Liver (tissue), 9 donors: ENCODE measurements around the gene AFDN. TPM values are rescaled to one million over a fixed set of nuclear protein-coding genes. Genes with fewer than 3 reads are reported as not detected.
A peak's percentile ranks its signal among the peaks of the same experiment; 100 is the strongest.

ENCODE experiments used
- DNase-seq: peaks from one replicate; pipeline ENCODE4 v3.0.0-alpha.2; 2017; ENCODE audit warnings: low spot score
- H3K27ac ChIP-seq, 2 donors: one replicate each; pipeline ENCODE4 v1.7.0; 2013; ENCODE audit warnings: inconsistent platforms in 2 of 2, low read length in 2 of 2, control low read depth in 1 of 2, low read depth in 1 of 2, mild to moderate bottlenecking in 1 of 2
- H3K27me3 ChIP-seq, 4 donors: one replicate each; pipeline versions ENCODE4 v1.6.1 to v1.7.0; 2013; ENCODE audit warnings: low read length in 3 of 4, inconsistent platforms in 1 of 4, mild to moderate bottlenecking in 1 of 4, moderate library complexity in 1 of 4; ENCODE audit not compliant: control insufficient read depth in 4 of 4, insufficient read depth in 4 of 4
- H3K36me3 ChIP-seq, 4 donors: one replicate each; pipeline versions ENCODE4 v1.6.1 to v1.7.0; 2013; ENCODE audit warnings: low read length in 3 of 4, mild to moderate bottlenecking in 3 of 4, low read depth in 1 of 4, moderate library complexity in 1 of 4; ENCODE audit not compliant: control insufficient read depth in 4 of 4, insufficient read depth in 3 of 4
- H3K4me1 ChIP-seq, 4 donors: one replicate each; pipeline versions ENCODE4 v1.6.1 to v1.7.0; 2013; ENCODE audit warnings: low read length in 3 of 4, mild to moderate bottlenecking in 3 of 4, moderate library complexity in 1 of 4; ENCODE audit not compliant: control insufficient read depth in 4 of 4, insufficient read depth in 4 of 4
- H3K4me3 ChIP-seq, 3 donors: one replicate each; pipeline versions ENCODE4 v1.6.1 to v1.7.0; 2013; ENCODE audit warnings: low read length in 3 of 3, control low read depth in 1 of 3, low read depth in 1 of 3, mild to moderate bottlenecking in 1 of 3
- H3K9ac ChIP-seq, 2 donors: one replicate each; pipeline ENCODE4 v1.7.0; 2013; ENCODE audit warnings: low read length in 2 of 2, mild to moderate bottlenecking in 2 of 2, moderate library complexity in 2 of 2, control low read depth in 1 of 2, low read depth in 1 of 2
- H3K9me3 ChIP-seq, 4 donors: one replicate each; pipeline versions ENCODE4 v1.6.1 to v1.7.0; 2013; ENCODE audit warnings: low read length in 3 of 4; ENCODE audit not compliant: control insufficient read depth in 4 of 4
- EGR1 ChIP-seq, 2 donors: IDR thresholded peaks; 2 replicates each; pipeline ENCODE4 v1.6.1; 2016 to 2018; ENCODE audit warnings: antibody characterized with exemption in 2 of 2, low read depth in 2 of 2
- FOXA1 ChIP-seq: IDR thresholded peaks from 2 replicates; pipeline ENCODE4 v1.6.1; 2016; ENCODE audit warnings: antibody characterized with exemption
- FOXA2 ChIP-seq: IDR thresholded peaks from 2 replicates; pipeline ENCODE4 v1.6.1; 2016; ENCODE audit warnings: antibody characterized with exemption
- GABPA ChIP-seq, 2 donors: IDR thresholded peaks in 1 of 2; conservative IDR thresholded peaks in 1 of 2; 2 replicates each; pipeline ENCODE4 v1.6.1; 2016; ENCODE audit warnings: antibody characterized with exemption in 2 of 2, mild to moderate bottlenecking in 1 of 2, moderate library complexity in 1 of 2
- HNF4A ChIP-seq, 2 donors: conservative IDR thresholded peaks; 2 replicates each; pipeline ENCODE4 v1.6.1; 2016; ENCODE audit warnings: antibody characterized with exemption in 2 of 2, mild to moderate bottlenecking in 2 of 2
- HNF4G ChIP-seq: IDR thresholded peaks from 2 replicates; pipeline ENCODE4 v1.6.1; 2016; ENCODE audit warnings: antibody characterized with exemption
- JUND ChIP-seq, 2 donors: IDR thresholded peaks; 2 replicates each; pipeline ENCODE4 v1.6.1; 2016; ENCODE audit warnings: antibody characterized with exemption in 2 of 2
- NR2F2 ChIP-seq: IDR thresholded peaks from 2 replicates; pipeline ENCODE4 v1.6.1; 2016; ENCODE audit warnings: antibody characterized with exemption
- RAD21 ChIP-seq, 2 donors: IDR thresholded peaks; 2 replicates each; pipeline ENCODE4 v1.6.1; 2016; ENCODE audit warnings: antibody characterized with exemption in 2 of 2, mild to moderate bottlenecking in 2 of 2
- RXRA ChIP-seq, 2 donors: IDR thresholded peaks; 2 replicates each; pipeline ENCODE4 v1.6.1; 2017 to 2018; ENCODE audit warnings: antibody characterized with exemption in 2 of 2, mild to moderate bottlenecking in 1 of 2
- SP1 ChIP-seq: IDR thresholded peaks from 2 replicates; pipeline ENCODE4 v1.6.1; 2018; ENCODE audit warnings: antibody characterized with exemption, mild to moderate bottlenecking
- TAF1 ChIP-seq: conservative IDR thresholded peaks from 2 replicates; pipeline ENCODE4 v1.6.1; 2016; ENCODE audit warnings: antibody characterized with exemption, mild to moderate bottlenecking
- YY1 ChIP-seq: IDR thresholded peaks from 2 replicates; pipeline ENCODE4 v1.6.1; 2016; ENCODE audit warnings: antibody characterized with exemption, mild to moderate bottlenecking
- WGBS: extraction: QIAGEN DNeasy Blood & Tissue Kit; methylation state at CpG from one replicate; pipeline ENCODE4 v1.1.7; 2013; 5-methylcytosine and 5-hydroxymethylcytosine counted together
- polyA plus RNA-seq, 2 donors: library from polyadenylated mRNA; stranded (reverse) in 1 of 2; unstranded in 1 of 2; fragments of 200-250 nt in 1 of 2; fragments of >200 nt in 1 of 2; fragmentation: Nextera tagmentation in 1 of 2; extraction: Ambion mirVana in 1 of 2; gene quantifications; one replicate each; pipeline versions ENCODE4 v1.2.1 to v1.2.3, GENCODE V29; 2013 to 2015
- total RNA-seq, 2 donors: library from RNA; depleted of rRNA; stranded (reverse); fragments of >200 nt; gene quantifications; one replicate each; pipeline ENCODE4 v1.2.3, GENCODE V29; 2014
- TF ChIP-seq, protein P1 (sequence below): IDR thresholded peaks from 2 replicates; pipeline ENCODE4 v1.6.1; 2016; ENCODE audit warnings: antibody characterized with exemption
- TF ChIP-seq, protein P2 (sequence below): fragments of 150-350 bp; IDR thresholded peaks from 2 replicates; pipeline ENCODE4 v1.5.1; 2017; ENCODE audit warnings: improper control_type of control experiment, low read depth, low read length; ENCODE audit not compliant: missing input control
- TF ChIP-seq, protein P3 (sequence below): IDR thresholded peaks from 2 replicates; pipeline ENCODE4 v1.6.1; 2016; ENCODE audit warnings: antibody characterized with exemption
- TF ChIP-seq, protein P4 (sequence below): IDR thresholded peaks from 2 replicates; pipeline ENCODE4 v1.6.1; 2016; ENCODE audit warnings: antibody characterized with exemption
- donor health status: healthy.
- donor health status: healthy.
- donor health status: healthy.
- donor health status: healthy.
- donor health status: healthy.

The AFDN gene
- total and polyA plus RNA-seq, 4 donors = 21.3 to 145 (median 29.3) TPM

DNA sequence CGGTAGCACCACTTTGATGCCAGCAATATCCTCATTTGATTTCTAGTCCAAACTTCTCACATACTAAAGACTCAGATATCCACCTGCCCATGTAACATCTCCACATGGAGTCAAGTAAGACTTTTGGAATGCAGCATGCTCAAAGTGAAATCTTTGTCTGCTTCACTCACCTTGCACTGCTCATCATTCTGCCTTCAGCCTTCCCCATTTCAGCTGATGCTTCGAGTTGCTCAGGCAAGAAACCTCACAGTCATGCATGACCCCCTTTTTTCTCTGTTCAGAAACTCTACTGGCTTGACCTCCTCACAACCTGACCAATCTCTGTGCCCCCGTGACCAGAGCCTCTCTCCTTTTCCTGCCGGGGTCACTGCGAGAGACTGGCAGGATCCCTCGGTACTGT is 129.8 kb downstream of the AFDN start (continued):
- TF ChIP-seq, protein P1, sequence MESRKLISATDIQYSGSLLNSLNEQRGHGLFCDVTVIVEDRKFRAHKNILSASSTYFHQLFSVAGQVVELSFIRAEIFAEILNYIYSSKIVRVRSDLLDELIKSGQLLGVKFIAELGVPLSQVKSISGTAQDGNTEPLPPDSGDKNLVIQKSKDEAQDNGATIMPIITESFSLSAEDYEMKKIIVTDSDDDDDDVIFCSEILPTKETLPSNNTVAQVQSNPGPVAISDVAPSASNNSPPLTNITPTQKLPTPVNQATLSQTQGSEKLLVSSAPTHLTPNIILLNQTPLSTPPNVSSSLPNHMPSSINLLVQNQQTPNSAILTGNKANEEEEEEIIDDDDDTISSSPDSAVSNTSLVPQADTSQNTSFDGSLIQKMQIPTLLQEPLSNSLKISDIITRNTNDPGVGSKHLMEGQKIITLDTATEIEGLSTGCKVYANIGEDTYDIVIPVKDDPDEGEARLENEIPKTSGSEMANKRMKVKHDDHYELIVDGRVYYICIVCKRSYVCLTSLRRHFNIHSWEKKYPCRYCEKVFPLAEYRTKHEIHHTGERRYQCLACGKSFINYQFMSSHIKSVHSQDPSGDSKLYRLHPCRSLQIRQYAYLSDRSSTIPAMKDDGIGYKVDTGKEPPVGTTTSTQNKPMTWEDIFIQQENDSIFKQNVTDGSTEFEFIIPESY = no peak
- TF ChIP-seq TAF1 = no peak
- TF ChIP-seq EGR1 (IDR thresholded peaks at IDR 0.05; ENCODE audit: low read depth in 2 of 2) = no peak
- no peak for TF ChIP-seq SP1
- TF ChIP-seq, protein P2, sequence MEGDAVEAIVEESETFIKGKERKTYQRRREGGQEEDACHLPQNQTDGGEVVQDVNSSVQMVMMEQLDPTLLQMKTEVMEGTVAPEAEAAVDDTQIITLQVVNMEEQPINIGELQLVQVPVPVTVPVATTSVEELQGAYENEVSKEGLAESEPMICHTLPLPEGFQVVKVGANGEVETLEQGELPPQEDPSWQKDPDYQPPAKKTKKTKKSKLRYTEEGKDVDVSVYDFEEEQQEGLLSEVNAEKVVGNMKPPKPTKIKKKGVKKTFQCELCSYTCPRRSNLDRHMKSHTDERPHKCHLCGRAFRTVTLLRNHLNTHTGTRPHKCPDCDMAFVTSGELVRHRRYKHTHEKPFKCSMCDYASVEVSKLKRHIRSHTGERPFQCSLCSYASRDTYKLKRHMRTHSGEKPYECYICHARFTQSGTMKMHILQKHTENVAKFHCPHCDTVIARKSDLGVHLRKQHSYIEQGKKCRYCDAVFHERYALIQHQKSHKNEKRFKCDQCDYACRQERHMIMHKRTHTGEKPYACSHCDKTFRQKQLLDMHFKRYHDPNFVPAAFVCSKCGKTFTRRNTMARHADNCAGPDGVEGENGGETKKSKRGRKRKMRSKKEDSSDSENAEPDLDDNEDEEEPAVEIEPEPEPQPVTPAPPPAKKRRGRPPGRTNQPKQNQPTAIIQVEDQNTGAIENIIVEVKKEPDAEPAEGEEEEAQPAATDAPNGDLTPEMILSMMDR = no peak
- TF ChIP-seq, protein P3, sequence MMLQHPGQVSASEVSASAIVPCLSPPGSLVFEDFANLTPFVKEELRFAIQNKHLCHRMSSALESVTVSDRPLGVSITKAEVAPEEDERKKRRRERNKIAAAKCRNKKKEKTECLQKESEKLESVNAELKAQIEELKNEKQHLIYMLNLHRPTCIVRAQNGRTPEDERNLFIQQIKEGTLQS = no peak

DNA sequence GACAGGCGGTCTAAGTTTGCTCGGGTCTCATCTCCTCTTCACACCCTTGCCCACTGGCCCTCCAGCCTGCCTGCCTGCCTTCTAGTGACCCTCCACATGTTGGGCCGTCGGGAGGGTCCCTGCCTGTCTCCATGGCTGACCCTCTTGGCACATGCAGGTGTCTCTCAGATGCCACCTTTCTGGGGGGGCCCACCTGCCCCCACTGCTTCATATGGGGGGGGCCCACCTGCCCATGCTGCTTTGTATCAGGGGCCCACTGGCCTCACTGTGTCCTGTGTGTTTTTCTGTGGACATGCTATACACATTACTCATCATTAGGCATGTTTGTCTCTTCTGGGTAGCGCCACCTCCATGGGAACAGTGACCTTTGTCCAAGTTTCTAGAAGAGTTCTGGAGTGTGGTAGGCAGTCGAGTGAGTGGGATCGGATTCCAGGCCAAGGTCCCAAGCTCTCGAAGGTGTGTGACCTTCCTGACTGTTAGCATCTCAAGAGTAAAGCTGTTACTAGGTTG is 130.3 kb downstream of the AFDN start:
- Histone ChIP-seq H3K4me3 (no peak overlapping the region), H3K27me3 (no peaks in the 10 kb centered on the region), H3K9ac (no peak overlapping the region), H3K27ac (peak overlapping the region in 1 of 2 donors; percentile 49), H3K9me3 (no peaks in the 10 kb centered on the region), H3K4me1 (peaks cover 2 to 16% (median 9%) of the 10 kb centered on the region in 4 donors), H3K36me3 (peaks cover 0 to 14% (median 5%) of the 10 kb centered on the region in 4 donors)
- DNase-seq = no peak
- WGBS = 83% methylated on average over 8 of the region's 8 CpGs
- no peak for TF ChIP-seq FOXA2
- TF ChIP-seq HNF4A (conservative IDR thresholded peaks at IDR 0.05) = peak; percentile 13 to 43
- peak in 1 of 2 donors; percentile 18 for TF ChIP-seq RXRA (IDR thresholded peaks at IDR 0.05)
- no peak for TF ChIP-seq GABPA (IDR thresholded peaks at IDR 0.05 in 1 of 2, conservative IDR thresholded peaks at IDR 0.05 in 1 of 2)

DNA sequence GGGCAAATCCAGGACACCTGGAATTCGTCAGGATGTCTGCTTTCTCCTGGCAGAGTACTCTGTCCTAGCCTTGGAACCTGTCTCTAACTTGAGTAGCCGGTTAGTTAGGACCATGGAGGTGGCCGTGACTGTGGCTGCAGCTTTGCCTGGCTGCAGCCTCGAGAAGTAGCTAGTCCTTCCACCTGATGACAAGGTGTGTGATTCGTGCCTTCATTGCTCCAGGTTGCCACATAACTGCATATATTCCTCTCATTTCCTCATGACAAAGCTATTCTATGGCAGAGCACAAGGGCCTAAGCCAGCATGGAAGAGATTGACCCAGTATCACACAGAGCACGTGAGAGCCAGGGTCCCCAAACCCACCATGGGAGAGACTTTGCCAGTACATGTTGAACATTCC is 130.9 kb downstream of the AFDN start:
- no peaks in the 10 kb centered on the region for H3K9me3 ChIP-seq
- WGBS = 96% methylated on average over 6 of the region's 6 CpGs
- no peak for DNase-seq
- no peak overlapping the region for H3K9ac ChIP-seq
- peak overlapping the region in 1 of 2 donors; percentile 49 for H3K27ac ChIP-seq
- H3K4me3 ChIP-seq = no peak overlapping the region
- H3K4me1 ChIP-seq = peaks cover 6 to 20% (median 14%) of the 10 kb centered on the region in 4 donors
- H3K36me3 ChIP-seq = peaks cover 0 to 10% (median 4%) of the 10 kb centered on the region in 4 donors
- TF ChIP-seq HNF4G = no peak
- TF ChIP-seq, protein P2 = no peak
- TF ChIP-seq RAD21 (IDR thresholded peaks at IDR 0.05) = no peak
- TF ChIP-seq, protein P3 = no peak
- TF ChIP-seq FOXA1 = no peak
- no peak for TF ChIP-seq SP1
- TF ChIP-seq, protein P4, sequence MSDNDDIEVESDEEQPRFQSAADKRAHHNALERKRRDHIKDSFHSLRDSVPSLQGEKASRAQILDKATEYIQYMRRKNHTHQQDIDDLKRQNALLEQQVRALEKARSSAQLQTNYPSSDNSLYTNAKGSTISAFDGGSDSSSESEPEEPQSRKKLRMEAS = no peak
- no peak for TF ChIP-seq NR2F2
- no peak for TF ChIP-seq EGR1 (IDR thresholded peaks at IDR 0.05; ENCODE audit: low read depth in 2 of 2)
- no peak for TF ChIP-seq JUND (IDR thresholded peaks at IDR 0.05)
- TF ChIP-seq GABPA (IDR thresholded peaks at IDR 0.05 in 1 of 2, conservative IDR thresholded peaks at IDR 0.05 in 1 of 2) = no peak
- no peak for TF ChIP-seq TAF1
- TF ChIP-seq FOXA2 = no peak
- no peak for TF ChIP-seq HNF4A (conservative IDR thresholded peaks at IDR 0.05)
- TF ChIP-seq, protein P1 = no peak
- TF ChIP-seq RXRA (IDR thresholded peaks at IDR 0.05) = no peak
- no peak for TF ChIP-seq YY1
- H3K27me3 ChIP-seq = no peaks in the 10 kb centered on the region
